Stomach (tissue), 9 donors: ENCODE measurements around the gene E2F7. TPM values are rescaled to one million over a fixed set of nuclear protein-coding genes. Genes with fewer than 3 reads are reported as not detected.

Source experiments
- DNase-seq, 2 donors: peaks; one replicate each; pipeline versions ENCODE4 v3.0.0 to v3.0.0-alpha.2; 2013 to 2019
- H3K27ac ChIP-seq, 5 donors: fragments of 200-600 bp in 4 of 5; sonication (generic) in 4 of 5; one replicate each; pipeline ENCODE4 v1.5.1; 2013 to 2019; ENCODE audit warnings: mild to moderate bottlenecking in 1 of 5, moderate library complexity in 1 of 5
- H3K27me3 ChIP-seq, 3 donors: fragments of 200-600 bp; sonication (generic); one replicate each; pipeline ENCODE4 v1.5.1; 2017 to 2019; ENCODE audit warnings: mixed run types in 1 of 3
- H3K36me3 ChIP-seq, 4 donors: fragments of 200-600 bp; sonication (generic); 1 replicate in 3 of 4; 2 replicates in 1 of 4; pipeline ENCODE4 v1.5.1; 2016 to 2019
- H3K4me1 ChIP-seq, 4 donors: fragments of 200-600 bp; sonication (generic); one replicate each; pipeline ENCODE4 v1.5.1; 2016 to 2019
- H3K4me3 ChIP-seq, 4 donors: fragments of 200-600 bp; sonication (generic) in 3 of 4; one replicate each; pipeline ENCODE4 v1.5.1; 2016 to 2019; ENCODE audit warnings: mild to moderate bottlenecking in 1 of 4
- H3K9me3 ChIP-seq, 4 donors: fragments of 200-600 bp; sonication (generic); one replicate each; pipeline ENCODE4 v1.5.1; 2016 to 2019
- CTCF ChIP-seq, 7 experiments: fragments of 450-650 bp in 4 of 7; fragments of 200-600 bp in 3 of 7; sonication (generic) in 3 of 7; IDR thresholded peaks; one replicate each; pipeline ENCODE4 v1.5.1; 2016 to 2019; ENCODE audit warnings: antibody characterized with exemption in 7 of 7, control low read depth in 2 of 7, mild to moderate bottlenecking in 1 of 7
- EP300 ChIP-seq: sonication (generic); formaldehyde crosslinking; IDR thresholded peaks from one replicate; pipeline ENCODE4 v1.6.1; 2017; ENCODE audit warnings: antibody characterized with exemption
- POLR2A ChIP-seq, 4 donors: fragments of 450-650 bp; IDR thresholded peaks; one replicate each; pipeline ENCODE4 v1.6.1; 2016; ENCODE audit warnings: antibody characterized with exemption in 4 of 4, control low read depth in 2 of 4, mild to moderate bottlenecking in 1 of 4, moderate library complexity in 1 of 4
- POLR2AphosphoS5 ChIP-seq, 3 donors: sonication (generic); formaldehyde crosslinking; IDR thresholded peaks; one replicate each; pipeline ENCODE4 v1.6.1; 2016; ENCODE audit warnings: antibody characterized with exemption in 3 of 3
- WGBS, 5 donors: extraction: QIAGEN DNeasy Blood & Tissue Kit in 3 of 5; methylation state at CpG; one replicate each; pipeline versions ENCODE4 v1.1.5 to v1.1.7; 2013 to 2018; 5-methylcytosine and 5-hydroxymethylcytosine counted together
- intact Hi-C: fragments of 100-400 bp; cut with DNase I; formaldehyde crosslinking; loops from one replicate; pipeline ENCODE4 v1.15.1; 2023; ENCODE audit warnings: low total_unique reads
- polyA plus RNA-seq, 3 donors: library from polyadenylated mRNA; stranded (reverse); fragments of 200-250 nt; gene quantifications; one replicate each; pipeline ENCODE4 v1.2.3, GENCODE V29; 2013
- total RNA-seq, 5 donors: library from RNA; depleted of rRNA; stranded (reverse); fragments of >200 nt; gene quantifications; one replicate each; pipeline versions ENCODE4 v1.1.0 to v1.2.3, GENCODE V29; 2014 to 2016
- donor health status: healthy with polysubstance abuse.
- donor health status: Bipolar disorder and iron deficiency.
- donor health status: healthy.

E2F7 gene
- total and polyA plus RNA-seq, 8 donors, result 0.31 to 7.7 (median 0.75) TPM; not detected in 1

- no peak overlapping the region for H3K27ac ChIP-seq
- H3K9me3 ChIP-seq, result no peaks in the 10 kb centered on the region
- DNase-seq, result no peak
- H3K27me3 ChIP-seq, result no peaks in the 10 kb centered on the region
- intact Hi-C loops, result no loop called here
- no peak for TF ChIP-seq CTCF (IDR thresholded peaks at IDR 0.05)
- TF ChIP-seq POLR2AphosphoS5 (IDR thresholded peaks at IDR 0.05), result no peak
- no peak for TF ChIP-seq POLR2A (IDR thresholded peaks at IDR 0.05)
- no peak for TF ChIP-seq EP300
- H3K4me3 ChIP-seq, result no peak overlapping the region
- 68 to 79% (median 73%) methylated on average over 2 of the region's 2 CpGs for WGBS, 5 donors
- H3K36me3 ChIP-seq, result no peaks in the 10 kb centered on the region
- H3K4me1 ChIP-seq, result no peaks in the 10 kb centered on the region
These were observed 66.3 kb downstream of the E2F7 start for GRCh38 chr12:76998908-76999556.

- Histone ChIP-seq H3K36me3 (no peaks in the 10 kb centered on the region), H3K9me3 (no peaks in the 10 kb centered on the region), H3K4me3 (no peak overlapping the region), H3K27me3 (no peaks in the 10 kb centered on the region), H3K4me1 (no peaks in the 10 kb centered on the region), H3K27ac (no peak overlapping the region)
- intact Hi-C loops, result no loop called here
- no peak for DNase-seq
- no peak for TF ChIP-seq POLR2A (IDR thresholded peaks at IDR 0.05)
- WGBS, 5 donors, result 39 to 47% (median 45%) methylated on average over 4 of the region's 4 CpGs
These were observed 67.0 kb downstream of the E2F7 start for GRCh38 chr12:76998386-76998785.

GRCh38 chr12:76997011-76997780 is 68.2 kb downstream of the E2F7 start:
- no peaks in the 10 kb centered on the region for H3K27me3 ChIP-seq
- H3K27ac ChIP-seq, result no peak overlapping the region
- H3K9me3 ChIP-seq, result no peaks in the 10 kb centered on the region
- intact Hi-C loops, result no loop called here
- no peak overlapping the region for H3K4me3 ChIP-seq
- H3K36me3 ChIP-seq, result no peaks in the 10 kb centered on the region
- TF ChIP-seq CTCF (IDR thresholded peaks at IDR 0.05) (no peak), POLR2A (IDR thresholded peaks at IDR 0.05) (no peak), EP300 (no peak), POLR2AphosphoS5 (IDR thresholded peaks at IDR 0.05) (no peak)
- DNase-seq, result no peak
- no peaks in the 10 kb centered on the region for H3K4me1 ChIP-seq
- WGBS, 5 donors, result 80 to 87% (median 86%) methylated on average over 4 of the region's 4 CpGs

- no peaks in the 10 kb centered on the region for H3K27me3 ChIP-seq
- intact Hi-C loops, result no loop called here
- TF ChIP-seq CTCF (IDR thresholded peaks at IDR 0.05) (no peak), POLR2A (IDR thresholded peaks at IDR 0.05) (no peak), EP300 (no peak), POLR2AphosphoS5 (IDR thresholded peaks at IDR 0.05) (no peak)
- H3K4me1 ChIP-seq, result no peaks in the 10 kb centered on the region
- no peak for DNase-seq
- no peak overlapping the region for H3K4me3 ChIP-seq
- no peaks in the 10 kb centered on the region for H3K9me3 ChIP-seq
- no peak overlapping the region for H3K27ac ChIP-seq
- no peaks in the 10 kb centered on the region for H3K36me3 ChIP-seq
- 17 to 26% (median 19%) methylated on average over 1 of the region's 1 CpG for WGBS, 5 donors
These were observed 74.7 kb downstream of the E2F7 start for GRCh38 chr12:76990716-76991115.

- TF ChIP-seq POLR2AphosphoS5 (IDR thresholded peaks at IDR 0.05) (no peak), CTCF (IDR thresholded peaks at IDR 0.05) (no peak), POLR2A (IDR thresholded peaks at IDR 0.05) (no peak), EP300 (no peak)
- intact Hi-C loops, result no loop called here
- Histone ChIP-seq H3K36me3 (no peaks in the 10 kb centered on the region), H3K4me3 (no peak overlapping the region), H3K27me3 (no peaks in the 10 kb centered on the region), H3K9me3 (peaks cover 0 to 29% (median 23%) of the 10 kb centered on the region in 4 donors), H3K27ac (no peak overlapping the region), H3K4me1 (no peaks in the 10 kb centered on the region)
- no peak for DNase-seq
- WGBS, 5 donors, result 94 to 96% (median 95%) methylated on average over 26 of the region's 26 CpGs
These were observed 80.8 kb downstream of the E2F7 start for GRCh38 chr12:76984566-76984965.
